GM12874 (cell line): ENCODE results near the gene STAG3.
A peak's percentile ranks its signal among the peaks of the same experiment; 100 is the strongest.

Source experiments
- TF ChIP-seq, protein P1 (sequence below): IDR thresholded peaks from 2 replicates; pipeline ENCODE4 v1.5.1; 2011; ENCODE audit warnings: low read depth, mild to moderate bottlenecking, control low read depth, low read length, moderate library complexity; ENCODE audit not compliant: insufficient read depth

Gene STAG3

DNA sequence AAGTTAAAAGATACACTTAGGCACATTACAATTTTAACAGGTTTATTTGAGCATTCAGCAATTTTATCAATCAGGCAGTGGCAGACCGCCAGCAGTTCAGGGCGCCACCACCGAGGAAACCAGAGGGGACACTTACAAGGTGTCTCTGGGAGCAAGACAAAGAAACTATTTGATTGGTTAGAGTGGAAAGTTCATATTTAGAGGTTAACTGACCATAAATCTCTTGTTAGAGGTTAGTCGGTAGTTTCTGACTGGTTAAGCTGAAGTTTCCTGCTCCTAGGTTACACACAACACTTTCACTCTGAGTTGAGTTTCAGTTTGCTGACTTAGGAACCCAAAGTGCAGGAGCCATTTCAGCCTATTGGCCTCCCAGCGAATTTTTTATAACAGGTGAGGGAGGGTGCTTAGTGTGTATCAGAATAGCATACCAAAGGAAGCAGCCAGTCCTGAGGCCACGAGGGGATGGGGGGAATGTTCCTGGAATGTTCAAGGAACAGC lies 31.2 kb downstream of the STAG3 start:
- TF ChIP-seq, protein P1, sequence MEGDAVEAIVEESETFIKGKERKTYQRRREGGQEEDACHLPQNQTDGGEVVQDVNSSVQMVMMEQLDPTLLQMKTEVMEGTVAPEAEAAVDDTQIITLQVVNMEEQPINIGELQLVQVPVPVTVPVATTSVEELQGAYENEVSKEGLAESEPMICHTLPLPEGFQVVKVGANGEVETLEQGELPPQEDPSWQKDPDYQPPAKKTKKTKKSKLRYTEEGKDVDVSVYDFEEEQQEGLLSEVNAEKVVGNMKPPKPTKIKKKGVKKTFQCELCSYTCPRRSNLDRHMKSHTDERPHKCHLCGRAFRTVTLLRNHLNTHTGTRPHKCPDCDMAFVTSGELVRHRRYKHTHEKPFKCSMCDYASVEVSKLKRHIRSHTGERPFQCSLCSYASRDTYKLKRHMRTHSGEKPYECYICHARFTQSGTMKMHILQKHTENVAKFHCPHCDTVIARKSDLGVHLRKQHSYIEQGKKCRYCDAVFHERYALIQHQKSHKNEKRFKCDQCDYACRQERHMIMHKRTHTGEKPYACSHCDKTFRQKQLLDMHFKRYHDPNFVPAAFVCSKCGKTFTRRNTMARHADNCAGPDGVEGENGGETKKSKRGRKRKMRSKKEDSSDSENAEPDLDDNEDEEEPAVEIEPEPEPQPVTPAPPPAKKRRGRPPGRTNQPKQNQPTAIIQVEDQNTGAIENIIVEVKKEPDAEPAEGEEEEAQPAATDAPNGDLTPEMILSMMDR, result peak; percentile 16; the same call in 1 of the 2 replicates

DNA sequence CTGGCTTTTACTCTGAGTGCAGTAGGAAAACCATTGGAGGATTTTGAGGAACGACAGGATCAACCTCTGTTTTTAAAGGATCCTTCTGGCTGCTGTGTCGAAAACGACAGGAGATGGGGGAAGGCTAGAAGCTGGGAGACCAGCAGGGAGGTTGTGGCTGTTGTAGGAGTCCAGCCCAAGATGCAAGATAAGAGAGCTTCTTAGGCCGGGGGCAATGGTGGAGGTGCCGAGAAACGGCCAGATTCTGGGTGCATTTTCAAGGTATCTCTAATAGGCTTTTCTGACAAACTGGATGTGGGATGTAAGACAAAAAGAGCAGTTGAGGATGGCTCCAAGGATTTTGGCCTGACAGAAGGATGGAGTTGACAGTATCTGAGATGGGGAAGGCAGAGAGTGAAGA lies 31.8 kb downstream of the STAG3 start:
- TF ChIP-seq, protein P1, result no peak

DNA sequence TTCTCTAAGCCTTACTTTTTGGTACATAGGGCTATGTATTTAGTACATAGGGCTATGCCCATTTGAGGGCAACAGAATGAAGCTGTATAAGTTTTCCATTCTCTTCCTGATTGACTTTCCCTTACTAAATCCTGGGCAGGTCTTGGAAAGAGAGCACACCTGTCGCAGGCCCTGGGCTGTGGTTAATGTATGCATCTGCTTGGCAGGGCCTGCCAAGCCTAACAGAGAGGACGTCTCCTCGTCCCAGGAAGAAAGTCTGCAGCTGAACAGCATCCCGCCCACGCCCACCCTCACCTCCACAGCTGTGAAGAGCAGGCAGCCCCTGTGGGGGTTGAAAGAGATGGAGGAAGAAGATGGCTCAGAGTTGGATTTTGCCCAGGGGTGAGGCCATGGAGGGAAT lies 33.1 kb downstream of the STAG3 start:
- TF ChIP-seq, protein P1, result no peak

- TF ChIP-seq, protein P1, result no peak
These were observed 33.6 kb downstream of the STAG3 start for GRCh38 chr7:100211342-100211780.

DNA sequence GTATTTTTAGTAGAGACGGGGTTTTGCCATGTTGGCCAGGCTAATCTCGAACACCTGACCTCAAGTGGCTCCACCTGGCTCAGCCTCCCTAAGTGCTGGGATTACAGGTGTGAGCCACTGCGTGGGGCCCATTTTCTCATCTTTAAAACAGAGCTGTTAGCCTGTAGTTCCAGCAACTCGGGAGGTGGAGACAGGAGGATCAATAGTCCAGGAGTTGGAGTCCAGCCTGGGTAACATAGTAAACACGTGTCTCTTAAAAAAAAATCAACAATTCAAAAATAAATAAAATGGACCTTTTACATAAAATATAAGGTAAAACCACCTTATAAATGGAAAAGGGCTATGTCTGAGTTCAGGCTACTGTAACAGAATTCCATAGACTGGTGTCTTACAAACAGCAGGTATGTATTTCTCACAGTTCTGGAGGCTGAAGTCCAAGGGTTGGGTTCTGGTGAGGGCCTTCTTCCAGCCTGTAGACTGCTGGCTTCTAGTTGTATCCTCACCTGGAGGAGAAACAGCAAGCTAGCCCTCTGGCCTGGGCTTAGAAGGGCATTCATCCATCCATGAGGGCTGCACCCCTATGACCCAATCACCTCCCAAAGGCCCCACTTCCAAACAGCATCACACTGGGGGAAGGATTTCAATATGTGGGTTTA lies 35.0 kb downstream of the STAG3 start:
- TF ChIP-seq, protein P1, result no peak

DNA sequence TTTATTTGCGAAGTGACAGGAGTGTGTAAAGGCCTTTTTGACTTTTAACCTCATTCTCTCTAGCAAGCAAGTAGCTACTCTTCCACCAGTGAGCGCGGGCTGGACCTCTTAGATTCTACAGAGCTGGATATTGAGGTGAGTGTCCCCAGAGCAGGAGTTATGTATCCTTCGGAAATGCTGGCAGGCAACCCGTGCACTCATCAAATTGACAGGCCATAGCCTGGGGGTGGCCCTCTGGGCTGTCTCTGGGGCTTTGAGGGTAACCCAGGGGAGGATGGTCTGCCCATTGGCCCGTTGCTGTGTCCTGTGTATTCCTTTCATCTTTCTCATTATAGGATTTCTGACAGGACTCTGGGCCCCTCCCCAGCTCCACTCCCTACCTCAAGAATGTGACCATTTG lies 36.0 kb downstream of the STAG3 start:
- TF ChIP-seq, protein P1, result no peak

DNA sequence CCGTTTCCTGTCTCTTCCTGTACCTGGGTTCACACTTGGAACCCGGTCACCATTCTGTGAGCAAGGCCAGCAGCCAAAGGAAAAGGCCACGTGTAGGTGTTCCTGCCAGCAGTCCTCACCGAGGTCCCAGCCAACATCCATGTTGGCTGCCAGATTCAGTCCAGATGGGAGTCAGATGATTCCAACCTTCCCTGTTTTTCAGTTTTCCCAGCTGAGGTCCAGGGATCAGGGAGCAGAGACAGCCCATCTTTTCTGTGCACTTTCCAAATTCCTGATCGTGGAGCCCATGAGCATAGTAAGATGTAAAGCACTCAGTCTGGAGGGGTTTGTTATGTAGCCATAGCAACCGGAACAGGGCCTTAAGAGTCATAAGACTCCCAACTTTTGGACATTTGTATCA lies 38.2 kb downstream of the STAG3 start:
- TF ChIP-seq, protein P1, result no peak
